Measurements from ENCODE around the gene BMP6. TPM values are rescaled to one million over a fixed set of nuclear protein-coding genes. Genes with fewer than 3 reads are reported as not detected.

BMP6 gene
- total RNA-seq, 1 experiment from 2014 or later: 0.28 TPM

- no peaks in the 10 kb centered on the region; the same call in 1 of the 2 replicates for H3K27me3 ChIP-seq (ENCODE audit: insufficient read depth, low read length)
- H2AK5ac ChIP-seq (ENCODE audit: insufficient read length, low read length): no peak overlapping the region
- no peaks in the 10 kb centered on the region; the same call in 1 of the 2 replicates for H3K27me3 Mint-ChIP-seq (ENCODE audit: low read depth)
- no peak overlapping the region for H2BK120ac ChIP-seq (ENCODE audit: low read depth, low read length, poor library complexity, severe bottlenecking)
- H3K4ac ChIP-seq (ENCODE audit: low read depth, low read length): no peak overlapping the region
- H3K23me2 ChIP-seq (ENCODE audit: insufficient read length, low read depth, low read length, poor library complexity, severe bottlenecking): peaks cover 10% of the 10 kb centered on the region
- no peak overlapping the region for H2BK5ac ChIP-seq (ENCODE audit: insufficient read length, low read length)
- H3K9me3 ChIP-seq (ENCODE audit: control insufficient read depth, low read depth, low read length): no peaks in the 10 kb centered on the region
- no peaks in the 10 kb centered on the region for H4K20me1 ChIP-seq (ENCODE audit: control insufficient read depth, insufficient read depth, insufficient read length)
- no peak overlapping the region for H3K18ac ChIP-seq (ENCODE audit: insufficient read length, low read depth, low read length)
- TF ChIP-seq, protein P1, sequence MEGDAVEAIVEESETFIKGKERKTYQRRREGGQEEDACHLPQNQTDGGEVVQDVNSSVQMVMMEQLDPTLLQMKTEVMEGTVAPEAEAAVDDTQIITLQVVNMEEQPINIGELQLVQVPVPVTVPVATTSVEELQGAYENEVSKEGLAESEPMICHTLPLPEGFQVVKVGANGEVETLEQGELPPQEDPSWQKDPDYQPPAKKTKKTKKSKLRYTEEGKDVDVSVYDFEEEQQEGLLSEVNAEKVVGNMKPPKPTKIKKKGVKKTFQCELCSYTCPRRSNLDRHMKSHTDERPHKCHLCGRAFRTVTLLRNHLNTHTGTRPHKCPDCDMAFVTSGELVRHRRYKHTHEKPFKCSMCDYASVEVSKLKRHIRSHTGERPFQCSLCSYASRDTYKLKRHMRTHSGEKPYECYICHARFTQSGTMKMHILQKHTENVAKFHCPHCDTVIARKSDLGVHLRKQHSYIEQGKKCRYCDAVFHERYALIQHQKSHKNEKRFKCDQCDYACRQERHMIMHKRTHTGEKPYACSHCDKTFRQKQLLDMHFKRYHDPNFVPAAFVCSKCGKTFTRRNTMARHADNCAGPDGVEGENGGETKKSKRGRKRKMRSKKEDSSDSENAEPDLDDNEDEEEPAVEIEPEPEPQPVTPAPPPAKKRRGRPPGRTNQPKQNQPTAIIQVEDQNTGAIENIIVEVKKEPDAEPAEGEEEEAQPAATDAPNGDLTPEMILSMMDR (conservative IDR thresholded peaks at IDR 0.05): no peak
- no peak overlapping the region for H4K8ac ChIP-seq (replicated peaks; ENCODE audit: insufficient read length, low read depth, low read length)
- no peaks in the 10 kb centered on the region for H3K4me1 ChIP-seq (ENCODE audit: insufficient read depth, low read length)
- no peak overlapping the region for H4K91ac ChIP-seq (ENCODE audit: insufficient read length, low read depth, low read length)
- no peak overlapping the region for H2BK15ac ChIP-seq (ENCODE audit: low read depth, low read length)
- H3K4me3 Mint-ChIP-seq: peak overlapping the region in 1 of 2 experiments; percentile 84; a peak in 1 of 5 replicates
- no peak overlapping the region for H3K27ac Mint-ChIP-seq
- H4K5ac ChIP-seq (ENCODE audit: insufficient read length, low read depth, low read length): no peak overlapping the region
- H3K79me2 ChIP-seq (ENCODE audit: insufficient read depth, low read length): peaks cover 28% of the 10 kb centered on the region; the same call in 1 of the 2 replicates
- H2AFZ ChIP-seq (ENCODE audit: low read length): no peak overlapping the region
- no peak overlapping the region for H2BK12ac ChIP-seq (ENCODE audit: insufficient read length, low read depth, low read length)
- no peak overlapping the region for H3K9ac ChIP-seq (ENCODE audit: extremely low read depth, insufficient read length, low read length)
- peak overlapping the region; percentile 93 for H3K14ac ChIP-seq (ENCODE audit: insufficient read depth, low read length)
- H3K4me2 ChIP-seq (ENCODE audit: insufficient read depth, insufficient read length, low read length): peak overlapping the region; percentile 44
- peaks cover 9 to 12% of the 10 kb centered on the region in 2 experiments for H3K4me1 Mint-ChIP-seq
- no peaks in the 10 kb centered on the region for H3K9me3 Mint-ChIP-seq
- H3T11ph ChIP-seq (ENCODE audit: low read length): no peak overlapping the region
- H3K79me1 ChIP-seq (ENCODE audit: insufficient read depth, low read depth, low read length, poor library complexity, severe bottlenecking): no peaks in the 10 kb centered on the region
- DNase-seq: no peak
- H3K27ac ChIP-seq (ENCODE audit: insufficient read length, low read depth, low read length): no peak overlapping the region
- no peak overlapping the region for H3K56ac ChIP-seq (ENCODE audit: insufficient read length, low read depth, low read length)
- no peak overlapping the region for H3K23ac ChIP-seq (ENCODE audit: insufficient read length, low read depth, low read length)
- WGBS (ENCODE audit: extremely low coverage, insufficient read length, low lambda C conversion rate): no CpG with 5 or more reads among the region's 57 CpGs
- H3K36me3 Mint-ChIP-seq (ENCODE audit: insufficient read depth in 1 of 3, low read depth in 3 of 3): peaks cover 0 to 5% (median 5%) of the 10 kb centered on the region in 3 experiments; a peak in 5 of 7 replicates
- no peak overlapping the region for H2BK20ac ChIP-seq (ENCODE audit: low read depth, low read length, poor library complexity, severe bottlenecking)
Measured at GRCh38 chr6:7910298-7910653, 184.4 kb downstream of the BMP6 start.
